Endothelial cell of umbilical vein (primary cell): ENCODE measurements around the gene STK38L. TPM values are rescaled to one million over a fixed set of nuclear protein-coding genes. Genes with fewer than 3 reads are reported as not detected.

Experiments
- BruUV-seq: library from RNA; stranded (reverse); fragments of 400-500 nt; replicated peaks from 2 replicates; lab custom pipeline; 2021; lab: Mats Ljungman, UMichigan
- CTCF ChIA-PET: fragments of 300-600, 350-600 bp; sonication (Branson Sonifier 250); formaldehyde crosslinking; loops from one replicate; lab custom pipeline; 2021; ENCODE audit warnings: antibody characterized with exemption, inconsistent platforms; lab: Charles Lee
- POLR2A ChIA-PET: fragments of 300-600, 350-600 bp; sonication (Branson Sonifier 250); formaldehyde crosslinking; loops from one replicate; lab custom pipeline; 2021; ENCODE audit warnings: antibody characterized with exemption, inconsistent platforms; lab: Charles Lee
- DNase-seq: peaks from one replicate; pipeline ENCODE4 v3.0.0-alpha.2; 2011; ENCODE audit warnings: low read depth, low spot score
- FAIRE-seq: peaks from 2 replicates; lab custom pipeline; 2011; peaks lifted over from hg19 to GRCh38; lab: Jason Lieb, UNC
- H2AFZ ChIP-seq: 2 replicates; pipeline ENCODE4 v1.6.0; 2012; ENCODE audit warnings: low read depth, low read length, control low read depth, inconsistent platforms
- H3K27ac ChIP-seq: 2 replicates; pipeline ENCODE4 v1.5.1; 2011; ENCODE audit warnings: low read depth, mild to moderate bottlenecking, control low read depth, low read length, moderate library complexity; ENCODE audit not compliant: insufficient read depth
- H3K27me3 ChIP-seq, 2 experiments: 2 replicates each; pipeline versions ENCODE4 v1.6.0 to v1.6.1; 2011; ENCODE audit warnings: low read length in 2 of 2, mixed read lengths in 1 of 2; ENCODE audit not compliant: control insufficient read depth in 2 of 2, insufficient read depth in 2 of 2
- H3K36me3 ChIP-seq, 2 experiments: 2 replicates in 1 of 2; 3 replicates in 1 of 2; pipeline ENCODE4 v1.5.1; 2011; ENCODE audit warnings: low read length in 2 of 2, mild to moderate bottlenecking in 1 of 2, moderate library complexity in 1 of 2; ENCODE audit not compliant: control insufficient read depth in 2 of 2, insufficient read depth in 2 of 2; ENCODE audit errors: extremely low read depth in 1 of 2
- H3K4me1 ChIP-seq: 3 replicates; pipeline ENCODE4 v1.5.1; 2011; ENCODE audit warnings: mild to moderate bottlenecking, low read length; ENCODE audit not compliant: control insufficient read depth, insufficient read depth; ENCODE audit errors: extremely low read depth
- H3K4me2 ChIP-seq: 2 replicates; pipeline ENCODE4 v1.6.1; 2011; ENCODE audit warnings: low read length, control low read depth, mixed read lengths; ENCODE audit not compliant: insufficient read depth
- H3K4me3 ChIP-seq, 3 experiments: fragments of 200-600 bp in 1 of 3; sonication (generic), shearing (Covaris generic) in 1 of 3; replicated peaks in 1 of 3; 2 replicates each; pipeline ENCODE4 v1.5.1; 2011 to 2016; ENCODE audit warnings: control low read depth in 3 of 3, low read length in 3 of 3, mild to moderate bottlenecking in 2 of 3, inconsistent platforms in 1 of 3, low read depth in 1 of 3, moderate library complexity in 1 of 3; ENCODE audit not compliant: insufficient read depth in 1 of 3
- H3K79me2 ChIP-seq: 2 replicates; pipeline ENCODE4 v1.6.0; 2012; ENCODE audit warnings: low read length, inconsistent platforms; ENCODE audit not compliant: control insufficient read depth, insufficient read depth
- H3K9ac ChIP-seq: replicated peaks from 2 replicates; pipeline ENCODE3; 2011; ENCODE audit warnings: low read length, control low read depth; ENCODE audit not compliant: insufficient read depth; ENCODE audit errors: extremely low read depth
- H3K9me1 ChIP-seq: replicated peaks from 3 replicates; pipeline ENCODE4 v1.6.0; 2011; ENCODE audit warnings: mild to moderate bottlenecking, low read length; ENCODE audit not compliant: control insufficient read depth, insufficient read depth; ENCODE audit errors: extremely low read depth
- H3K9me3 ChIP-seq: replicated peaks from 2 replicates; pipeline ENCODE4 v1.5.1; 2012; ENCODE audit warnings: low read length, inconsistent platforms; ENCODE audit not compliant: control insufficient read depth, insufficient read depth
- H4K20me1 ChIP-seq: replicated peaks from 2 replicates; pipeline ENCODE3; 2011; ENCODE audit warnings: mild to moderate bottlenecking, low read length; ENCODE audit not compliant: control insufficient read depth, insufficient read depth; ENCODE audit errors: extremely low read depth
- CTCF ChIP-seq, 2 donors: IDR thresholded peaks; 1 replicate in 1 of 2; 2 replicates in 1 of 2; pipeline ENCODE4 v1.5.1; 2011; ENCODE audit warnings: low read length in 2 of 2, mild to moderate bottlenecking in 2 of 2, moderate library complexity in 2 of 2, control low read depth in 1 of 2, inconsistent platforms in 1 of 2, low read depth in 1 of 2; ENCODE audit not compliant: insufficient read depth in 1 of 2; ENCODE audit errors: extremely low read depth in 1 of 2
- EZH2 ChIP-seq: IDR thresholded peaks from 2 replicates; pipeline ENCODE4 v1.6.1; 2012; ENCODE audit warnings: borderline replicate concordance, low read depth, mild to moderate bottlenecking, moderate library complexity, low read length, inconsistent platforms; ENCODE audit not compliant: severe bottlenecking
- FOS ChIP-seq: IDR thresholded peaks from 2 replicates; pipeline ENCODE4 v1.6.1; 2011; ENCODE audit warnings: mild to moderate bottlenecking, low read length, moderate library complexity, borderline replicate concordance; ENCODE audit not compliant: insufficient read depth
- GATA2 ChIP-seq: IDR thresholded peaks from 2 replicates; pipeline ENCODE4 v1.7.0; 2011; ENCODE audit warnings: low read depth, mild to moderate bottlenecking, moderate library complexity, mixed read lengths, low read length; ENCODE audit not compliant: insufficient read length, insufficient read depth
- JUN ChIP-seq: IDR thresholded peaks from 2 replicates; pipeline ENCODE4 v1.6.1; 2011; ENCODE audit warnings: borderline replicate concordance, low read depth; ENCODE audit not compliant: insufficient read length, insufficient read depth
- MAX ChIP-seq: IDR thresholded peaks from 2 replicates; pipeline ENCODE4 v1.6.1; 2011; ENCODE audit not compliant: insufficient read depth, insufficient read length
- MYC ChIP-seq: IDR thresholded peaks from one replicate; pipeline ENCODE4 v1.6.1; 2011; ENCODE audit warnings: mild to moderate bottlenecking, low read depth, low read length
- POLR2A ChIP-seq: IDR thresholded peaks from 2 replicates; pipeline ENCODE4 v1.6.1; 2012; ENCODE audit warnings: low read depth, mild to moderate bottlenecking, control low read depth, low read length
- POLR2AphosphoS5 ChIP-seq: IDR thresholded peaks from 2 replicates; pipeline ENCODE4 v1.6.1; 2012; ENCODE audit warnings: low read depth, mild to moderate bottlenecking, control low read depth, low read length, moderate library complexity; ENCODE audit not compliant: insufficient read depth
- dilution Hi-C: fragments of 300-500 bp; cut with MboI; formaldehyde crosslinking; loops from one replicate; pipeline ENCODE4 v1.15.0; 2019; ENCODE audit warnings: low sequenced_read_pairs; ENCODE audit not compliant: extremely low pct_ligation_motif_present
- intact Hi-C: fragments of 100-400 bp; cut with micrococcal nuclease; formaldehyde crosslinking; loops from one replicate; pipeline ENCODE4 v1.10.0; 2022
- polyA plus RNA-seq, 4 experiments: library from polyadenylated mRNA; depleted of rRNA in 3 of 4; stranded (reverse) in 3 of 4; unstranded in 1 of 4; fragments of >200 nt; gene quantifications; 2 replicates each; pipeline versions ENCODE4 v1.2.1 to v1.2.3, GENCODE V29; 2011 to 2012; ENCODE audit warnings: missing spikeins in 1 of 4
- total RNA-seq: library from RNA; stranded (reverse); gene quantifications from 2 replicates; pipeline ENCODE4 v1.2.3, GENCODE V29; 2021

STK38L gene
- total and polyA plus RNA-seq, 2 donors (not counting 3 experiments of a cell fraction or from before 2014, with no cell fraction given): 14.7 to 58.4 TPM

- no peak overlapping the region for H3K4me2 ChIP-seq
- no peaks in the 10 kb centered on the region for H3K9me1 ChIP-seq
- no TSS peak for BruUV-seq
- FAIRE-seq (no peak), DNase-seq (no peak)
- no peaks in the 10 kb centered on the region for H3K27me3 ChIP-seq
- ChIA-PET CTCF (interaction anchor here (0.9 to 1.2 kb wide), 4 partner anchors 9 to 39 kb away, joined by 3 to 5 read pairs (median 3); no protein-coding TSS in a partner anchor), POLR2A (no interaction called here)
- H3K4me1 ChIP-seq: peaks cover 27% of the 10 kb centered on the region
- dilution Hi-C loops: no loop called here
- TF ChIP-seq GATA2 (no peak), JUN (no peak), POLR2AphosphoS5 (no peak), MAX (no peak), EZH2 (no peak), FOS (no peak), POLR2A (no peak), CTCF (IDR thresholded peaks at IDR 0.05; ENCODE audit: extremely low read depth in 1 of 2, insufficient read depth in 1 of 2, low read depth in 1 of 2, low read length in 2 of 2) (no peak), MYC (no peak)
- H3K79me2 ChIP-seq: peaks cover 9% of the 10 kb centered on the region
- intact Hi-C loops: no loop called here
- H2AFZ ChIP-seq: no peak overlapping the region
- no peaks in the 10 kb centered on the region for H3K9me3 ChIP-seq
- H4K20me1 ChIP-seq: no peaks in the 10 kb centered on the region
- no peaks in the 10 kb centered on the region for H3K36me3 ChIP-seq
- H3K9ac ChIP-seq: no peak overlapping the region
- H3K27ac ChIP-seq: no peak overlapping the region
- H3K4me3 ChIP-seq: no peak overlapping the region
Observed at GRCh38 chr12:27270148-27270547, 26.1 kb downstream of the STK38L start.
